GM19239 (cell line): Measurements from ENCODE around the gene PEX12.
"Not testable (repeated sequence)": the region's sequence is repeated elsewhere in the genome, so short reads cannot be mapped to it uniquely, and the experiment has no call there.

Experiments
- DNase-seq: peaks from one replicate; pipeline ENCODE4 v3.0.0; 2011; ENCODE audit warnings: low spot score; ENCODE audit not compliant: insufficient read length
- FAIRE-seq: peaks from 2 replicates; lab custom pipeline; 2011; peaks lifted over from hg19 to GRCh38; lab: Jason Lieb, UNC

PEX12 gene

GRCh38 chr17:35540589-35541404 lies 37.6 kb downstream of the PEX12 start:
- peak; percentile 95 for FAIRE-seq
- no peak for DNase-seq

GRCh38 chr17:35539659-35540026 lies 38.7 kb downstream of the PEX12 start:
- FAIRE-seq = peak; percentile 4

GRCh38 chr17:35537601-35538141 lies 40.7 kb downstream of the PEX12 start, which contains the start of gene SLFN12L:
Gene SLFN12L, minus strand, starts transcription at chr17:35537678. Its CDS starts 15,314 bp downstream, at chr17:35522364.
- DNase-seq (peak; percentile 16), FAIRE-seq (peak; percentile 83)

More at GRCh38 chr17:35539659-35540026, 38.7 kb downstream of the PEX12 start:
- DNase-seq = no peak

DNA sequence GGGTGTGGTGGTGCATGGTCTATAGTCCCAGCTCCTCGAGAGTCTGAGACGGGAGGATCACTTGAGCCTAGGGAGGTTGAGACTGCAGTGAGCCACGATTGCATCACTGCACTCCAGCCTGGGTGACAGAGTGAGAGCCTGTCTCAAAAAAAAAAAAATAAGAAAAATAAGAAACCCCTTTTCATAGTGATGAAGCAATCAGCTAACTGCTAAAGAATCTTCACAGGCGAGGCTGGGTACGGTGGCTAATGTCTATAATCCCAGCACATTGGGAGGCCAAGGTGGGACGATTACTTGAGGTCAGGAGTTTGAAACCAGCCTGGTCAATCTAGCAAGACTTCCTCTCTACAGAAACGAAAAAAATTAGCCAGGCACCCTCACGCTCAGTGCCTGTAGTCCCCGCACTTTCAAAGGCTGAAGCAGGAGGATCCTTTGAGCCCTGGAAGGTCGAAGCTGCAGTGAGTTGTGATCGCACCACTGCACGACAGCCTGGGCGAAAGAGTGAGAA lies 41.7 kb downstream of the PEX12 start:
- DNase-seq (no peak), FAIRE-seq (peak; percentile 83)

GRCh38 chr17:35535406-35535805 lies 43.0 kb downstream of the PEX12 start:
- FAIRE-seq, DNase-seq: not testable (repeated sequence)

- FAIRE-seq = peak; percentile 68
- no peak for DNase-seq
Observed at GRCh38 chr17:35534576-35535093, 43.7 kb downstream of the PEX12 start.

- no peak for FAIRE-seq
Observed at GRCh38 chr17:35531160-35531559, 47.2 kb downstream of the PEX12 start.

GRCh38 chr17:35529866-35530265 lies 48.5 kb downstream of the PEX12 start:
- DNase-seq (no peak), FAIRE-seq (no peak)

More at GRCh38 chr17:35531160-35531559, 47.2 kb downstream of the PEX12 start:
- no peak for DNase-seq

GRCh38 chr17:35529326-35529725 lies 49.0 kb downstream of the PEX12 start:
- not testable (repeated sequence) for FAIRE-seq, DNase-seq
